HS-5 (cell line): ENCODE results near the gene LKAAEAR1.
"Not testable (repeated sequence)": the region's sequence is repeated elsewhere in the genome, so short reads cannot be mapped to it uniquely, and the experiment has no call there.

ENCODE experiments used
- DNase-seq: peaks from one replicate; pipeline ENCODE4 v3.0.0-alpha.2; 2012; ENCODE audit warnings: low read depth

LKAAEAR1 gene, protein sequence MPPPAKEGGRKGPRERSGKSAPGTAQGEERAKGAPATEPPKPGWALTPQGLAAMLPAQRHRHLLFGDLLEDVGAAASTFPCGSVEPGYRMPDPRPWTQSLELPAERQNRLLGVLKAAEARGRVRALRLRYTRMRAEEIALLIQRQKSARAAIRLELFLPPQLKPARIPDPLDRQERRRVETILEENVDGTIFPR

GRCh38 chr20:64083804-64084684 is at the start of gene LKAAEAR1:
TSS of gene LKAAEAR1 (minus strand) at chr20:64084398. CDS start at chr20:64084219, 179 bp downstream.
- no peak for DNase-seq

DNA sequence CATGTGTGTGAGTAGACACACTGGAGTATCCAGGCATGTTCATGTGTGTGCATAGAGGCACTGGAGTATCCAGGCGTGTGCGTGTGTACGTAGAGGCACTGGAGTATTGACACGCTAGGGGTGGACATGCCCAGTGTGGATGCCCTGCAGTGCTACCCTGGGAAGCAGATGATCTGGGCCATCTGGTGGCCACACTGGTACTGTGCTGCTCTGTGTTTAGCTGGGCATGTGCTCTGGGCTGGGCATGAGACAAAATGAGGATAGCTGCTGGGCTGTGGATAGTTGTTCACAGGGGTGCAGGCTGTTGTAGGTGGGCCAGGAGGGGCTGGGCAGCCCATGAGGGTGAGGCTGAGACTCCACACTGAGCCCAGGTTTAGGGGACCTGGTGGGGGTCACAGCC is 47.2 kb upstream of the LKAAEAR1 start:
- no peak for DNase-seq

GRCh38 chr20:64130876-64131275 is 46.7 kb upstream of the LKAAEAR1 start:
- no peak for DNase-seq

DNA sequence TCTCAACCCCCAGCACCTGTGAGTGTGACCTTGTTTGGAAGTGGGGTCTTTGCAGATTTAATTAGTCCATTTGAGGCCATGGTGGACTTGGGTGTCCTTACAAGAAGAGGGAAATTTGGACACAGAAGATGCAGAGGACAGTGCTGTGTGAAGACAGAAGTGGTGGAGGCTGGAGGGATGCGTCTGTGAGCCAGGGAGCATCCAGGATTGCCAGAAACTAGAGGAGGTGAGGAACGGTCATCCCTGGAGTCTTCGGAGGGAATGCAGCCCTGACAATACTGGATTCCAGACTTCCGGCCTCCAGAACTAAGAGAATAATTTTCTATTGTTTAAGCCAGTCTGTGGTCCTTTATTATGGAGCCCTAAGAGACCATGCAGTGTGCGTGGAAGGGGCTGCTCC is 46.1 kb upstream of the LKAAEAR1 start:
- DNase-seq: no peak

DNA sequence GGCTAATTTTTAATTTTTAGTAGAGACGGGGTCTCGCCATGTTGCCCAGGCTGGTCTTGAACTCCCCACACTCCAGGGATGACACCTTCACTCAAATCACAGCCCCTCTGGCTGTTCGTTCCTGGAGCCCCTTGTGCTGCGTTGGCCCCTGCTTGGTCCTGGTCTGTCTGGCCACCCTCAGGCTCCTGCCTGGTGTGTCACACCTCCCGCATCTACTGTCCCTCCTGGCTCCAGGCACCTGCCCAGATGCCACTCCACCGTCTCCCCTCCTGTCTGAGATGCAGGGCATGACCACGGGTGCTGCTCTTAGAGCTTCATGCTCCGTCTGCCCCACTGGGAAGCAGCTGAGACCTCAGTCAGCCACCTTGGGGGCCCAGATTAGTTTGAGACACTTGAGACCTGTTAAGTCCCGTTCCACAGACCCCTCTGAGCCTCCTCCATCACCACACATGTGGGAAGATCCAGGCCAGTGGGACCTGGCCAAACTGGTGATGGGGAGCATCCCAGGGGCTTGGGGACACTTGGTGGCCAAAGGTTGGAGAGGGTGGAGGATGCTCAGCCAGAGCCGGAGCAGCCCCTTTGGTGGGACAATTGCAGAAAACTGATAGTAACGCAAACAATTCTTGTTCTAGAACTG is 45.1 kb upstream of the LKAAEAR1 start:
- DNase-seq: no peak

- not testable (repeated sequence) for DNase-seq
Measured at GRCh38 chr20:64123517-64123916, 39.3 kb upstream of the LKAAEAR1 start.

DNA sequence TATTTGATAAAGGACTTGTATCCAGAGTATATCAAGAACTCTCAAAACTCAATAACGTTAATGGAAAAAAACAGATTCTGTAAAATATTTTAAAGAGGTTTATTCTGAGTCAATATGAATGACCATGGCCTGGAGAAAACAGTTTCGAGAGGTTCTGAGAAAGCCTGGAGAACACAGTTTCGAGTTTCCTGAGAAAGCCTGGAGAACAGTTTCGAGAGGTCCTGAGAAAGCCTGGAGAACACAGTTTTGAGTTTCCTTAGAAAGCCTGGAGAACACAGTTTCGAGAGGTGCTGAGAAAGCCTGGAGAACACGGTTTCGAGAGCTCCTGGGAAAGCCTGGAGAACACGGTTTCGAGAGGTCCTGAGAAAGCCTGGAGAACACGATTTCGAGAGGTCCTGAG is 38.7 kb upstream of the LKAAEAR1 start:
- not testable (repeated sequence) for DNase-seq

DNA sequence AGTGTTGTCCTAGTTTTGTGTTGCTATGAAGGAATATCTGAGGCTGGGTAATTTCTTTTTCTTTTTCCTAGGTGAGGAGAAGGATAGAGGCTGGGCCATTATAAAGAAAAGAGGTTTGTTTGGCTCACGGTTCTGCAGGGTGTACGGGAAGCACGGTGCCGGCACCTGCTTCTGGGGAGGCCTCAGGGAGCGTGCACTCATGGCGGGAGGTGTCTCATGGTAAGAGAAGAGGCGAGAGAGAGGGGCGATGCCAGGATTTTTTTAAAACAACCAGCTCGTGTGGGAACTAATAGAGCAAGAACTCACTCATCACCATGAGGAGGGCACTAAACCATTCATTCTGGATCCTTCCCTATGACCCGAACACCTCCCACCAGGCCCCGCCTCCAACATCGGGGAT is 37.4 kb upstream of the LKAAEAR1 start:
- DNase-seq: no peak

- DNase-seq: peak; percentile 6
Measured at GRCh38 chr20:64119681-64120341, 35.6 kb upstream of the LKAAEAR1 start.

GRCh38 chr20:64119301-64119680 is 35.1 kb upstream of the LKAAEAR1 start:
- DNase-seq: no peak

DNA sequence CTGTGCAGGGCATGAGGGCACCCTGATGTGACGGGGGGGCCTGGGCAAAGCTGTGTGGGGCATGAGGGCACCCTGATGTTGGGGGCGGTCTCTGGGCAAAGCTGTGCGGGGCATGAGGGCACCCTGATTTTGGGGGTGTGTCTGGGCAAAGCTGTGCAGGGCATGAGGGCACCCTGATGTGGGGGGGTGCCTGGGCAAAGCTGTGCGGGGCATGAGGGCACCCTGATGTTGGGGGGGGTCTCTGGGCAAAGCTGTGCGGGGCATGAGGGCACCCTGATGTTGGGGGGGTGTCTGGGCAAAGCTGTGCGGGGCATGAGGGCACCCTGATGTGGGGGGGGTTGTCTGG is 33.2 kb upstream of the LKAAEAR1 start:
- DNase-seq: not testable (repeated sequence)

DNA sequence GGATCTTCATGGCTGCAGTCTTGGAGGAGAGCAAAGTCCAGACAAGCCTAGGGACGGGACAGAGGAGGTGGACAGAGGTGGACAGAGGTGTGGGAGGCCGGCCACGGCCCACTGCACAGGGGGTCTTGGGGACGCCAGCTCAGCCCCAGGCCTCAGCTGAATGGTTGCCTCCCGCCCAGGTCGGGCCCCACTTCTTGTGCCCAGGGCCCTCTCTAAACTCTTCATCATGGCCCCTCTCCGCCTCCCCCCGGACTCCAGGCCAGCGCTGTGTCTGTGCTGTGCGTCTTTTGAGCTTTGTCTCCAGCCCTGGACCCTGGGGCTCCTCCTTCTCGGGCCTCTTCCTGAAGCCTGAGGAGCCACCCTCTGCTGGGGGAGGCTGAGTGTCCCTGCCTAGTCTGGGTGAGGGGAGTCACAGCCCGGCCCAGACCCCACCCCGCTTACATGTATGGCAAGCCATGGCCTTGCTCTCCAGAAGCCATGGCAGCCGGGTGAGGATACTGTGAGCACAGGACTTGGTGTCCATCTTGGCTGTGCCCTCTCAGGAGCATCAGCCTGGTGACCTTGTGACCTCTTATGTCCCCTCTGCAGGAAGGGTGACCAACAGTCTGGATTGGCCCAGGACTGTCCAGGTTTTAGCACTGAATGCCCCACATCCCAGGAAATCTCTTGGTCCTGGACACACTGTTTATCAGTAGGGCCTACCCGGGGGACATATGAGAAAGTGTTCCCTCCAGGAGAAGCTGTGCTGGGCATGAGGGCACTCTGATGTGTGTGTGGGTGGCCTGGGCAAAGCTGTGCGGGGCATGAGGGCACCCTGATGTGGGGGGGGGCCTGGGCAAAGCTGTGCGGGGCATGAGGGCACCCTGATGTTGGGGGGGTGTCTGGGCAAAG is 32.6 kb upstream of the LKAAEAR1 start:
- no peak for DNase-seq

- no peak for DNase-seq
Measured at GRCh38 chr20:64116016-64116415, 31.8 kb upstream of the LKAAEAR1 start.

DNA sequence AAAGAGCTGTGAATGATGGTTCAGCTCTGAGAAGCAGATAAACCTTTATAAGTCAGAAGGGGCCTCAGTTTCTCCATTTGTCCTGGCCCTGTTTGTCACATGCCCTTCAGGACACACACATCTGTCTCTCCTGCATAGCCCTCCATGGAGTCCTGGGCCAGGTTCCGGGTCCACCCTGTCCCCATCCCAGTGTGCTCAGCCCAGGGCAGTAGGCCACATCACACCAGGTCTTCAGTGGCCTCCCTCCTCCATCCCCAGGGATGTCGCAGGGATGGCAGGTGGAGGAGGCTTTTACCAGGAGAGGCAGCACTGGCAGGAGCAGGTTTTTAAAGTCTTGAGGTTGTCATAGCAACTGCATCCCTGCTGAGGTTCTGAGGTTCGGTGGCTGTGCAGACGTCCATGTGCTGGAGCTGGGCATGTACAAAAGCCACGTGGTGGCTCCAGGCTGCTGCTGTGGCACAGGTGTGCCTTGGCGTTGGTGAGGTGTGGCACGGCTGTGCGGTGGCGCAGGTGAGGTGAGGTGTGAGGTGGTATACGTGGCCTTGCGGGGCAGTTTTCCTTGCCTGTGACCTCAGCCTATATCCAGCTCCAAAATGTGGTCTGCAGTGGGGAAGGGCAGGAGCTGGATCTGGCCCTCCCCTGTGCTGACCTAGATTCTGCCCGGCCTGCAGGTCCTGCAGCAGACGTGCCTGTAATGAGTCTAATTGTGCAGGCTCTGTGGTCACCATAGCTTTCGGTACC is 31.1 kb upstream of the LKAAEAR1 start:
- no peak for DNase-seq

DNA sequence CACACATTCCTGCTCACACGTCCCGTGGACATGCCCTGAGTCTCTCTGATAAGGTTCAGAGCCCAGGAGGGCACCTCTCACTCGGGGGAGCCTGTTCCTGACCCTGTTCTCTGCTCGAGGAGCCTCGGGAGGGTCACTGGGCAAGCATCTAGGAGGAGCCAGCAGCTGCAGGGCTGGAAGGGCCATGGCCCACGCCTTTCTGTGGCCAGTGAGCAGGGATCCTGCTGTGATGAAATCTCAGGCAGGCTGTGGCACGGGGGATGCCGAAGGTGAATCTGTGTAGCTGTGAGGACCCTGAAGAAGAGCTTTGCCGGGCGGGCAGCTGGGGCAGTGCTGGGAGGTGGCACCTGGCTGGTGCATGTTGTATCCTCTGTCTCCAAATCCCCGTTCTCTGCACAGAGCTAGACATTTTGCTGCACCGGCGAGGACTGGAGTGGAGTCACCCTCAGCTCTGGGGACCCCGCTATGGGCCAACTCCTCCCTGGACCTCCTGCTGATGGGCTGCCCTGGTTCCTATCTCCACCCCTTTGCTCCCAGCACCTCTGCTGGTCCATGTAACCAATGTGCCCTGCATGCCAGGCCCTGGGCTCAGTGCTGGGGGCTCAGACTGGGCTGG is 30.3 kb upstream of the LKAAEAR1 start:
- no peak for DNase-seq

- no peak for DNase-seq
Measured at GRCh38 chr20:64113796-64114355, 29.7 kb upstream of the LKAAEAR1 start.

- no peak for DNase-seq
Measured at GRCh38 chr20:64113444-64113775, 29.2 kb upstream of the LKAAEAR1 start.

GRCh38 chr20:64112691-64113443 is 28.7 kb upstream of the LKAAEAR1 start:
- DNase-seq: no peak

GRCh38 chr20:64111841-64112641 is 27.8 kb upstream of the LKAAEAR1 start:
- DNase-seq: no peak
